H9 (cell line): Measurements from ENCODE around the gene SRD5A3. TPM values are rescaled to one million over a fixed set of nuclear protein-coding genes. Genes with fewer than 3 reads are reported as not detected.

ENCODE experiments used
- DNase-seq: peaks from one replicate; pipeline ENCODE4 v3.0.0-alpha.2; 2017
- H2AFZ ChIP-seq: one replicate; pipeline ENCODE4 v1.6.1; 2013; ENCODE audit warnings: mild to moderate bottlenecking, low read length, control low read depth, moderate library complexity
- H2AK5ac ChIP-seq: 2 replicates; pipeline ENCODE4 v1.6.1; 2013; ENCODE audit warnings: low read length, control low read depth, mixed read lengths; ENCODE audit not compliant: insufficient read length
- H2BK120ac ChIP-seq: one replicate; pipeline ENCODE4 v1.6.1; 2013; ENCODE audit warnings: low read depth, mild to moderate bottlenecking, low read length, control low read depth, inconsistent platforms; ENCODE audit not compliant: poor library complexity, severe bottlenecking
- H2BK12ac ChIP-seq: 2 replicates; pipeline ENCODE4 v1.6.1; 2013; ENCODE audit warnings: low read length, control low read depth, mixed read lengths, low read depth; ENCODE audit not compliant: insufficient read length
- H2BK15ac ChIP-seq: 2 replicates; pipeline ENCODE4 v1.6.1; 2013; ENCODE audit warnings: low read depth, low read length, control low read depth
- H2BK20ac ChIP-seq: one replicate; pipeline ENCODE4 v1.6.1; 2013; ENCODE audit warnings: low read depth, mild to moderate bottlenecking, low read length, control low read depth, inconsistent platforms; ENCODE audit not compliant: poor library complexity, severe bottlenecking
- H2BK5ac ChIP-seq: 2 replicates; pipeline ENCODE4 v1.6.1; 2013; ENCODE audit warnings: low read length, control low read depth, mixed read lengths; ENCODE audit not compliant: insufficient read length
- H3K14ac ChIP-seq: 2 replicates; pipeline ENCODE4 v1.6.1; 2013; ENCODE audit warnings: low read length, control low read depth; ENCODE audit not compliant: insufficient read depth
- H3K18ac ChIP-seq: 2 replicates; pipeline ENCODE4 v1.6.1; 2013; ENCODE audit warnings: low read depth, mild to moderate bottlenecking, mixed read lengths, low read length, control low read depth; ENCODE audit not compliant: insufficient read length
- H3K23ac ChIP-seq: 2 replicates; pipeline ENCODE4 v1.6.1; 2013; ENCODE audit warnings: low read length, control low read depth, mixed read lengths, low read depth; ENCODE audit not compliant: insufficient read length
- H3K23me2 ChIP-seq: 2 replicates; pipeline ENCODE4 v1.6.1; 2013; ENCODE audit warnings: low read depth, mild to moderate bottlenecking, mixed read lengths, low read length, control low read depth; ENCODE audit not compliant: insufficient read length, poor library complexity, severe bottlenecking
- H3K27ac ChIP-seq: 2 replicates; pipeline ENCODE4 v1.5.1; 2013; ENCODE audit warnings: low read length, control low read depth, mixed read lengths, low read depth; ENCODE audit not compliant: insufficient read length
- H3K27me3 ChIP-seq: 2 replicates; pipeline ENCODE4 v1.6.1; 2013; ENCODE audit warnings: low read length, control low read depth, inconsistent platforms; ENCODE audit not compliant: insufficient read depth
- H3K4ac ChIP-seq: 2 replicates; pipeline ENCODE4 v1.6.1; 2013; ENCODE audit warnings: low read depth, mild to moderate bottlenecking, control low read depth, inconsistent platforms, low read length, moderate library complexity
- H3K4me1 ChIP-seq: 2 replicates; pipeline ENCODE4 v1.6.1; 2013; ENCODE audit warnings: low read length, control low read depth, inconsistent platforms; ENCODE audit not compliant: insufficient read depth
- H3K4me2 ChIP-seq: 2 replicates; pipeline ENCODE4 v1.6.1; 2013; ENCODE audit warnings: low read length, control low read depth, mixed read lengths; ENCODE audit not compliant: insufficient read length, insufficient read depth
- H3K56ac ChIP-seq: 2 replicates; pipeline ENCODE4 v1.6.1; 2013; ENCODE audit warnings: low read depth, mild to moderate bottlenecking, mixed read lengths, low read length, control low read depth; ENCODE audit not compliant: insufficient read length
- H3K79me1 ChIP-seq: 2 replicates; pipeline ENCODE4 v1.6.1; 2013; ENCODE audit warnings: low read depth, mild to moderate bottlenecking, moderate library complexity, low read length, control low read depth, inconsistent platforms; ENCODE audit not compliant: insufficient read depth, poor library complexity, severe bottlenecking
- H3K79me2 ChIP-seq: 2 replicates; pipeline ENCODE4 v1.6.1; 2013; ENCODE audit warnings: low read length, control low read depth, inconsistent platforms; ENCODE audit not compliant: insufficient read depth
- H3K9ac ChIP-seq: 2 replicates; pipeline ENCODE4 v1.6.1; 2013; ENCODE audit warnings: low read length, control low read depth, mixed read lengths; ENCODE audit not compliant: insufficient read length; ENCODE audit errors: extremely low read depth
- H3K9me3 ChIP-seq: one replicate; pipeline ENCODE4 v1.6.1; 2013; ENCODE audit warnings: low read depth, low read length, inconsistent platforms; ENCODE audit not compliant: control insufficient read depth
- H3T11ph ChIP-seq: one replicate; pipeline ENCODE4 v1.6.1; 2013; ENCODE audit warnings: mild to moderate bottlenecking, low read length, control low read depth, inconsistent platforms
- H4K20me1 ChIP-seq: one replicate; pipeline ENCODE4 v1.6.1; 2013; ENCODE audit not compliant: control insufficient read depth, insufficient read length, insufficient read depth
- H4K5ac ChIP-seq: 2 replicates; pipeline ENCODE4 v1.6.1; 2013; ENCODE audit warnings: low read depth, mild to moderate bottlenecking, mixed read lengths, low read length, control low read depth; ENCODE audit not compliant: insufficient read length
- H4K8ac ChIP-seq: replicated peaks from 2 replicates; pipeline ENCODE4 v1.6.1; 2013; ENCODE audit warnings: low read length, control low read depth, mixed read lengths, low read depth; ENCODE audit not compliant: insufficient read length
- H4K91ac ChIP-seq: 2 replicates; pipeline ENCODE4 v1.6.1; 2013; ENCODE audit warnings: low read depth, mild to moderate bottlenecking, moderate library complexity, mixed read lengths, low read length, control low read depth; ENCODE audit not compliant: insufficient read length
- H3K27ac Mint-ChIP-seq, 3 experiments: 2 replicates in 2 of 3; 3 replicates in 1 of 3; pipeline ENCODE4 v1.8.0; 2020 to 2021; ENCODE audit warnings: mixed read lengths in 3 of 3, mild to moderate bottlenecking in 1 of 3, moderate library complexity in 1 of 3
- H3K27me3 Mint-ChIP-seq: 2 replicates; pipeline ENCODE4 v1.8.0; 2021; ENCODE audit warnings: low read depth, mild to moderate bottlenecking, moderate library complexity, mixed read lengths
- H3K36me3 Mint-ChIP-seq, 3 experiments: 2 replicates in 2 of 3; 3 replicates in 1 of 3; pipeline ENCODE4 v1.8.0; 2020 to 2021; ENCODE audit warnings: low read depth in 3 of 3, mixed read lengths in 3 of 3; ENCODE audit not compliant: insufficient read depth in 1 of 3
- H3K4me1 Mint-ChIP-seq, 2 experiments: 2 replicates each; pipeline ENCODE4 v1.8.0; 2020; ENCODE audit warnings: mixed read lengths in 2 of 2
- H3K4me3 Mint-ChIP-seq, 2 experiments: 2 replicates in 1 of 2; 3 replicates in 1 of 2; pipeline ENCODE4 v1.8.0; 2020 to 2021; ENCODE audit warnings: mild to moderate bottlenecking in 2 of 2, mixed read lengths in 2 of 2, moderate library complexity in 1 of 2
- H3K9me3 Mint-ChIP-seq, 2 experiments: 2 replicates in 1 of 2; 3 replicates in 1 of 2; pipeline ENCODE4 v1.8.0; 2020; ENCODE audit warnings: mild to moderate bottlenecking in 2 of 2, mixed read lengths in 2 of 2, moderate library complexity in 1 of 2
- WGBS: extraction: QIAGEN DNeasy Blood & Tissue Kit; methylation state at CpG from one replicate; pipeline ENCODE4 v1.1.7; 2013; ENCODE audit warnings: missing lambda C conversion rate, low lambda C conversion rate, mixed read lengths; ENCODE audit not compliant: insufficient read length; ENCODE audit errors: extremely low coverage; 5-methylcytosine and 5-hydroxymethylcytosine counted together
- total RNA-seq: library from RNA; stranded (reverse); gene quantifications from 2 replicates; pipeline ENCODE4 v1.2.1, GENCODE V29; 2021
- TF ChIP-seq, protein P1 (sequence below): fragments of 200-600 bp; sonication (generic); conservative IDR thresholded peaks from 3 replicates; pipeline ENCODE4 v1.8.0; 2021; ENCODE audit warnings: antibody characterized with exemption, mild to moderate bottlenecking

Gene SRD5A3
- total RNA-seq, 1 experiment from 2014 or later: 35.0 TPM

GRCh38 chr4:55318175-55319129 is 27.6 kb upstream of the SRD5A3 start:
- Histone ChIP-seq H3K18ac (no peak overlapping the region), H3K79me1 (no peaks in the 10 kb centered on the region), H2BK15ac (no peak overlapping the region), H4K5ac (no peak overlapping the region), H3K14ac (no peak overlapping the region), H3K9ac (no peak overlapping the region), H3K27me3 (no peaks in the 10 kb centered on the region), H3K23ac (no peak overlapping the region), H2BK120ac (no peak overlapping the region), H3K4me1 (peaks cover 5% of the 10 kb centered on the region; the same call in 1 of the 2 replicates), H2AFZ (no peak overlapping the region), H3K9me3 (no peaks in the 10 kb centered on the region), H3T11ph (no peak overlapping the region), H3K4me2 (no peak overlapping the region), H4K91ac (no peak overlapping the region), H2BK5ac (no peak overlapping the region), H3K23me2 (no peaks in the 10 kb centered on the region), H2BK12ac (no peak overlapping the region), H3K56ac (no peak overlapping the region), H2AK5ac (no peak overlapping the region), H3K4ac (no peak overlapping the region), H4K20me1 (no peaks in the 10 kb centered on the region), H4K8ac (no peak overlapping the region), H3K27ac (no peak overlapping the region), H3K79me2 (no peaks in the 10 kb centered on the region), H2BK20ac (no peak overlapping the region)
- TF ChIP-seq, protein P1, sequence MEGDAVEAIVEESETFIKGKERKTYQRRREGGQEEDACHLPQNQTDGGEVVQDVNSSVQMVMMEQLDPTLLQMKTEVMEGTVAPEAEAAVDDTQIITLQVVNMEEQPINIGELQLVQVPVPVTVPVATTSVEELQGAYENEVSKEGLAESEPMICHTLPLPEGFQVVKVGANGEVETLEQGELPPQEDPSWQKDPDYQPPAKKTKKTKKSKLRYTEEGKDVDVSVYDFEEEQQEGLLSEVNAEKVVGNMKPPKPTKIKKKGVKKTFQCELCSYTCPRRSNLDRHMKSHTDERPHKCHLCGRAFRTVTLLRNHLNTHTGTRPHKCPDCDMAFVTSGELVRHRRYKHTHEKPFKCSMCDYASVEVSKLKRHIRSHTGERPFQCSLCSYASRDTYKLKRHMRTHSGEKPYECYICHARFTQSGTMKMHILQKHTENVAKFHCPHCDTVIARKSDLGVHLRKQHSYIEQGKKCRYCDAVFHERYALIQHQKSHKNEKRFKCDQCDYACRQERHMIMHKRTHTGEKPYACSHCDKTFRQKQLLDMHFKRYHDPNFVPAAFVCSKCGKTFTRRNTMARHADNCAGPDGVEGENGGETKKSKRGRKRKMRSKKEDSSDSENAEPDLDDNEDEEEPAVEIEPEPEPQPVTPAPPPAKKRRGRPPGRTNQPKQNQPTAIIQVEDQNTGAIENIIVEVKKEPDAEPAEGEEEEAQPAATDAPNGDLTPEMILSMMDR: no peak
- H3K9me3 Mint-ChIP-seq: peaks cover 3 to 4% of the 10 kb centered on the region in 2 experiments; a peak in 3 of 5 replicates
- peaks cover 27 to 42% of the 10 kb centered on the region in 2 experiments for H3K4me1 Mint-ChIP-seq
- H3K36me3 Mint-ChIP-seq: peaks cover 3 to 6% (median 3%) of the 10 kb centered on the region in 3 experiments; a peak in 5 of 7 replicates
- no peak overlapping the region; a peak in 1 of 5 replicates for H3K4me3 Mint-ChIP-seq
- H3K27me3 Mint-ChIP-seq: no peaks in the 10 kb centered on the region; the same call in 1 of the 2 replicates
- H3K27ac Mint-ChIP-seq: no peak overlapping the region
- no peak for DNase-seq
- WGBS: no CpG with 5 or more reads among the region's 5 CpGs
